ENCODE results near the gene PRKAG2.

PRKAG2 gene

GRCh38 chr7:151859111-151859947, 17.6 kb downstream of the PRKAG2 start:
- no peak overlapping the region for H3K4ac ChIP-seq (ENCODE audit: low read depth, low read length)
- peaks cover 4% of the 10 kb centered on the region for H3K9me3 ChIP-seq (ENCODE audit: insufficient read depth, low read depth, low read length)
- no CpG with 5 or more reads among the region's 28 CpGs for WGBS (ENCODE audit: extremely low coverage, insufficient coverage, insufficient read length)
- H3K18ac ChIP-seq (ENCODE audit: low read length) = no peak overlapping the region
- H3K27me3 ChIP-seq (ENCODE audit: insufficient read depth, low read length) = no peaks in the 10 kb centered on the region
- H3K4me1 ChIP-seq (ENCODE audit: control insufficient read depth in 1 of 2, insufficient read depth in 2 of 2, low read length in 2 of 2) = no peaks in the 10 kb centered on the region
- no peak overlapping the region for H3K27ac ChIP-seq (ENCODE audit: low read depth, low read length)
- H4K12ac ChIP-seq (ENCODE audit: low read depth, low read length) = no peak overlapping the region
- no peak overlapping the region for H2AK5ac ChIP-seq (ENCODE audit: low read length)
- no peak overlapping the region for H3K4me2 ChIP-seq (ENCODE audit: low read length)
- no peak overlapping the region for H3K9ac ChIP-seq (ENCODE audit: low read length)
- no peak for DNase-seq
- no peak overlapping the region for H2AFZ ChIP-seq (ENCODE audit: insufficient read depth, low read length, poor library complexity)
- H3K36me3 ChIP-seq (ENCODE audit: control insufficient read depth in 1 of 2, insufficient read depth in 2 of 2, low read length in 2 of 2) = no peaks in the 10 kb centered on the region
- no peaks in the 10 kb centered on the region for H3K79me2 ChIP-seq (ENCODE audit: control insufficient read depth, insufficient read depth, low read length, poor library complexity)
- H3K4me3 ChIP-seq (ENCODE audit: low read depth, low read length) = no peak overlapping the region
- H2BK120ac ChIP-seq (ENCODE audit: insufficient read depth, low read length, poor library complexity) = no peak overlapping the region
- no peak overlapping the region for H2BK12ac ChIP-seq (ENCODE audit: low read length)
- no peak overlapping the region for H3K14ac ChIP-seq (ENCODE audit: low read length)
- H3K79me1 ChIP-seq (ENCODE audit: low read length) = no peaks in the 10 kb centered on the region
- H4K8ac ChIP-seq (ENCODE audit: low read depth, low read length) = no peak overlapping the region
- H2BK5ac ChIP-seq (ENCODE audit: low read depth, low read length, poor library complexity) = no peak overlapping the region
- H4K91ac ChIP-seq (ENCODE audit: low read depth, low read length) = no peak overlapping the region
- no peak overlapping the region for H3K23ac ChIP-seq (ENCODE audit: low read length)

- no peak overlapping the region for H3K14ac ChIP-seq (ENCODE audit: low read length)
- WGBS (ENCODE audit: extremely low coverage, insufficient coverage, insufficient read length) = no CpG with 5 or more reads among the region's 5 CpGs
- no peak overlapping the region for H2BK12ac ChIP-seq (ENCODE audit: low read length)
- no peak overlapping the region for H4K12ac ChIP-seq (ENCODE audit: low read depth, low read length)
- no peak overlapping the region for H3K18ac ChIP-seq (ENCODE audit: low read length)
- peaks cover 6% of the 10 kb centered on the region for H3K9me3 ChIP-seq (ENCODE audit: insufficient read depth, low read depth, low read length)
- H4K8ac ChIP-seq (ENCODE audit: low read depth, low read length) = no peak overlapping the region
- no peak overlapping the region for H3K4me2 ChIP-seq (ENCODE audit: low read length)
- H2AK5ac ChIP-seq (ENCODE audit: low read length) = no peak overlapping the region
- H2BK5ac ChIP-seq (ENCODE audit: low read depth, low read length, poor library complexity) = no peak overlapping the region
- no peak overlapping the region for H3K27ac ChIP-seq (ENCODE audit: low read depth, low read length)
- H3K4ac ChIP-seq (ENCODE audit: low read depth, low read length) = no peak overlapping the region
- DNase-seq = no peak
- H3K9ac ChIP-seq (ENCODE audit: low read length) = no peak overlapping the region
- no peaks in the 10 kb centered on the region for H3K79me1 ChIP-seq (ENCODE audit: low read length)
- H3K4me1 ChIP-seq (ENCODE audit: control insufficient read depth in 1 of 2, insufficient read depth in 2 of 2, low read length in 2 of 2) = no peaks in the 10 kb centered on the region
- no peaks in the 10 kb centered on the region for H3K36me3 ChIP-seq (ENCODE audit: control insufficient read depth in 1 of 2, insufficient read depth in 2 of 2, low read length in 2 of 2)
- H2BK120ac ChIP-seq (ENCODE audit: insufficient read depth, low read length, poor library complexity) = no peak overlapping the region
- no peaks in the 10 kb centered on the region for H3K27me3 ChIP-seq (ENCODE audit: insufficient read depth, low read length)
- no peak overlapping the region for H3K23ac ChIP-seq (ENCODE audit: low read length)
- H4K91ac ChIP-seq (ENCODE audit: low read depth, low read length) = no peak overlapping the region
- H3K4me3 ChIP-seq (ENCODE audit: low read depth, low read length) = no peak overlapping the region
- no peaks in the 10 kb centered on the region for H3K79me2 ChIP-seq (ENCODE audit: control insufficient read depth, insufficient read depth, low read length, poor library complexity)
- H2AFZ ChIP-seq (ENCODE audit: insufficient read depth, low read length, poor library complexity) = no peak overlapping the region
Observed at GRCh38 chr7:151858456-151858855, 18.5 kb downstream of the PRKAG2 start.

- no peak overlapping the region for H3K4me3 ChIP-seq (ENCODE audit: low read depth, low read length)
- H3K79me1 ChIP-seq (ENCODE audit: low read length) = no peaks in the 10 kb centered on the region
- H4K8ac ChIP-seq (ENCODE audit: low read depth, low read length) = no peak overlapping the region
Observed at GRCh38 chr7:151857866-151858450, 19.0 kb downstream of the PRKAG2 start.

GRCh38 chr7:151857412-151857811, 19.5 kb downstream of the PRKAG2 start:
- no peak overlapping the region for H3K4me2 ChIP-seq (ENCODE audit: low read length)
- no peak for DNase-seq
- H3K79me2 ChIP-seq (ENCODE audit: control insufficient read depth, insufficient read depth, low read length, poor library complexity) = no peaks in the 10 kb centered on the region
- no peak overlapping the region for H2AFZ ChIP-seq (ENCODE audit: insufficient read depth, low read length, poor library complexity)
- no peak overlapping the region for H3K9ac ChIP-seq (ENCODE audit: low read length)
- no peaks in the 10 kb centered on the region for H3K27me3 ChIP-seq (ENCODE audit: insufficient read depth, low read length)
- no peak overlapping the region for H2BK12ac ChIP-seq (ENCODE audit: low read length)
- peaks cover 0 to 4% of the 10 kb centered on the region in 2 experiments for H3K4me1 ChIP-seq (ENCODE audit: control insufficient read depth in 1 of 2, insufficient read depth in 2 of 2, low read length in 2 of 2)
- H2AK5ac ChIP-seq (ENCODE audit: low read length) = no peak overlapping the region
- no peak overlapping the region for H3K18ac ChIP-seq (ENCODE audit: low read length)
- no peak overlapping the region for H4K8ac ChIP-seq (ENCODE audit: low read depth, low read length)
- no peak overlapping the region for H3K4me3 ChIP-seq (ENCODE audit: low read depth, low read length)
- WGBS (ENCODE audit: extremely low coverage, insufficient coverage, insufficient read length) = no CpG with 5 or more reads among the region's 12 CpGs
- H2BK5ac ChIP-seq (ENCODE audit: low read depth, low read length, poor library complexity) = no peak overlapping the region
- H3K4ac ChIP-seq (ENCODE audit: low read depth, low read length) = no peak overlapping the region
- H4K91ac ChIP-seq (ENCODE audit: low read depth, low read length) = no peak overlapping the region
- no peak overlapping the region for H3K27ac ChIP-seq (ENCODE audit: low read depth, low read length)
- H3K23ac ChIP-seq (ENCODE audit: low read length) = no peak overlapping the region
- H3K36me3 ChIP-seq (ENCODE audit: control insufficient read depth in 1 of 2, insufficient read depth in 2 of 2, low read length in 2 of 2) = no peaks in the 10 kb centered on the region
- H2BK120ac ChIP-seq (ENCODE audit: insufficient read depth, low read length, poor library complexity) = no peak overlapping the region
- H3K14ac ChIP-seq (ENCODE audit: low read length) = no peak overlapping the region
- H3K79me1 ChIP-seq (ENCODE audit: low read length) = no peaks in the 10 kb centered on the region
- H3K9me3 ChIP-seq (ENCODE audit: insufficient read depth, low read depth, low read length) = peaks cover 6% of the 10 kb centered on the region
- H4K12ac ChIP-seq (ENCODE audit: low read depth, low read length) = no peak overlapping the region

More at GRCh38 chr7:151857866-151858450, 19.0 kb downstream of the PRKAG2 start:
- H4K12ac ChIP-seq (ENCODE audit: low read depth, low read length) = no peak overlapping the region
- H2BK5ac ChIP-seq (ENCODE audit: low read depth, low read length, poor library complexity) = no peak overlapping the region
- H3K14ac ChIP-seq (ENCODE audit: low read length) = no peak overlapping the region
- DNase-seq = no peak
- no peak overlapping the region for H4K91ac ChIP-seq (ENCODE audit: low read depth, low read length)
- H2BK120ac ChIP-seq (ENCODE audit: insufficient read depth, low read length, poor library complexity) = no peak overlapping the region
- H3K79me2 ChIP-seq (ENCODE audit: control insufficient read depth, insufficient read depth, low read length, poor library complexity) = no peaks in the 10 kb centered on the region
- H3K4me1 ChIP-seq (ENCODE audit: control insufficient read depth in 1 of 2, insufficient read depth in 2 of 2, low read length in 2 of 2) = no peaks in the 10 kb centered on the region
- no CpG with 5 or more reads among the region's 7 CpGs for WGBS (ENCODE audit: extremely low coverage, insufficient coverage, insufficient read length)
- H2AK5ac ChIP-seq (ENCODE audit: low read length) = no peak overlapping the region
- no peak overlapping the region for H3K27ac ChIP-seq (ENCODE audit: low read depth, low read length)
- no peak overlapping the region for H3K4ac ChIP-seq (ENCODE audit: low read depth, low read length)
- H3K36me3 ChIP-seq (ENCODE audit: control insufficient read depth in 1 of 2, insufficient read depth in 2 of 2, low read length in 2 of 2) = no peaks in the 10 kb centered on the region
- no peak overlapping the region for H3K18ac ChIP-seq (ENCODE audit: low read length)
- no peak overlapping the region for H2BK12ac ChIP-seq (ENCODE audit: low read length)
- H3K4me2 ChIP-seq (ENCODE audit: low read length) = no peak overlapping the region
- H3K9me3 ChIP-seq (ENCODE audit: insufficient read depth, low read depth, low read length) = peaks cover 6% of the 10 kb centered on the region
- H3K9ac ChIP-seq (ENCODE audit: low read length) = no peak overlapping the region
- no peaks in the 10 kb centered on the region for H3K27me3 ChIP-seq (ENCODE audit: insufficient read depth, low read length)
- H2AFZ ChIP-seq (ENCODE audit: insufficient read depth, low read length, poor library complexity) = no peak overlapping the region
- no peak overlapping the region for H3K23ac ChIP-seq (ENCODE audit: low read length)

All from trophoblast cell (in vitro differentiated cells and primary cell).